ENCODE results near the gene LRRK2.

LRRK2 gene

GRCh38 chr12:40338071-40338470, 113.3 kb downstream of the LRRK2 start:
- no peak overlapping the region for H3K4me3 ChIP-seq (replicated peaks; ENCODE audit: insufficient read depth, low read length)
- DNase-seq (ENCODE audit: low read depth in 1 of 2, low spot score in 1 of 2) = no peak
- no peaks in the 10 kb centered on the region for H3K27me3 ChIP-seq (ENCODE audit: insufficient read depth, poor library complexity, severe bottlenecking)
- no peak for TF ChIP-seq POLR2AphosphoS5 (IDR thresholded peaks at IDR 0.05; ENCODE audit: low read depth)
- TF ChIP-seq REST (IDR thresholded peaks at IDR 0.05; ENCODE audit: insufficient replicate concordance, low read depth) = no peak
- TF ChIP-seq SPI1 (IDR thresholded peaks at IDR 0.05; ENCODE audit: borderline replicate concordance, low read depth) = no peak
- no peak for TF ChIP-seq GABPA (IDR thresholded peaks at IDR 0.05; ENCODE audit: low read depth)
- no peak for TF ChIP-seq CTCF (IDR thresholded peaks at IDR 0.05; ENCODE audit: insufficient read depth, low read length)
- no peak overlapping the region for H3K27ac ChIP-seq (replicated peaks)

- Histone ChIP-seq H3K4me3 (replicated peaks; ENCODE audit: insufficient read depth, low read length) (no peak overlapping the region), H3K27ac (replicated peaks) (no peak overlapping the region), H3K27me3 (ENCODE audit: insufficient read depth, poor library complexity, severe bottlenecking) (no peaks in the 10 kb centered on the region)
- no peak for DNase-seq (ENCODE audit: low read depth in 1 of 2, low spot score in 1 of 2)
- no peak for TF ChIP-seq SPI1 (IDR thresholded peaks at IDR 0.05; ENCODE audit: borderline replicate concordance, low read depth)
- TF ChIP-seq REST (IDR thresholded peaks at IDR 0.05; ENCODE audit: insufficient replicate concordance, low read depth) = no peak
- TF ChIP-seq GABPA (IDR thresholded peaks at IDR 0.05; ENCODE audit: low read depth) = no peak
- no peak for TF ChIP-seq CTCF (IDR thresholded peaks at IDR 0.05; ENCODE audit: insufficient read depth, low read length)
- TF ChIP-seq POLR2AphosphoS5 (IDR thresholded peaks at IDR 0.05; ENCODE audit: low read depth) = no peak
Observed at GRCh38 chr12:40338621-40339020, 113.8 kb downstream of the LRRK2 start.

- no peak for TF ChIP-seq GABPA (IDR thresholded peaks at IDR 0.05; ENCODE audit: low read depth)
- no peak for TF ChIP-seq POLR2AphosphoS5 (IDR thresholded peaks at IDR 0.05; ENCODE audit: low read depth)
- TF ChIP-seq CTCF (IDR thresholded peaks at IDR 0.05; ENCODE audit: insufficient read depth, low read length) = no peak
- TF ChIP-seq SPI1 (IDR thresholded peaks at IDR 0.05; ENCODE audit: borderline replicate concordance, low read depth) = no peak
- no peak for TF ChIP-seq REST (IDR thresholded peaks at IDR 0.05; ENCODE audit: insufficient replicate concordance, low read depth)
- H3K27ac ChIP-seq (replicated peaks) = no peak overlapping the region
- no peak for DNase-seq (ENCODE audit: low read depth in 1 of 2, low spot score in 1 of 2)
- H3K4me3 ChIP-seq (replicated peaks; ENCODE audit: insufficient read depth, low read length) = no peak overlapping the region
- no peaks in the 10 kb centered on the region for H3K27me3 ChIP-seq (ENCODE audit: insufficient read depth, poor library complexity, severe bottlenecking)
Observed at GRCh38 chr12:40342010-40342409, 117.2 kb downstream of the LRRK2 start.

Measured in HL-60 (cell line).